SK-N-MC (cell line): Measurements from ENCODE around the gene BTC.
"Not testable (repeated sequence)": the region's sequence is repeated elsewhere in the genome, so short reads cannot be mapped to it uniquely, and the experiment has no call there.

Experiments used
- EZH2 ChIP-seq: fragments of 200-600 bp; sonication (generic); IDR thresholded peaks from one replicate; pipeline ENCODE4 v1.6.1; 2017; ENCODE audit warnings: antibody characterized with exemption
- POLR2AphosphoS5 ChIP-seq: IDR thresholded peaks from 2 replicates; pipeline ENCODE4 v1.6.1; 2012; ENCODE audit warnings: mild to moderate bottlenecking, low read depth, low read length, borderline replicate concordance

DNA sequence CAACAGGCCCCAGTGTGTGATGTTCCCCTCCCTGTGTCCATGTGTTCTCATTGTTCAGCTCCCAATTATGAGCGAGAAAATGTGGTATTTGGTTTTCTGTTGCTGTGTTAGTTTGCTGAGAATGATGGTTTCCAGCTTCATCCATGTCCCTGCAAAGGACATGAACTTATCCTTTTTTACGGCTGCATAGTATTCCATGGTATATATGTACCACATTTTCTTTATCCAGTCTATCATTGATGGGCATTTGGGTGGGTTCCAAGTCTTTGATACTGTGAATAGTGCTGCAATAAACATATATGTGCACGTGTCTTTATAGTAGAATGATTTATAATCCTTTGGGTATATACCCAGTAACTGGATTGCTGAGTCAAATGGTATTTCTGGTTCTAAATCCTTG, 86.2 kb downstream of the BTC start:
- not testable (repeated sequence) for TF ChIP-seq EZH2, POLR2AphosphoS5
